Measurements from ENCODE around the gene SLC35D2. TPM values are rescaled to one million over a fixed set of nuclear protein-coding genes. Genes with fewer than 3 reads are reported as not detected.
"Not testable (repeated sequence)": the region's sequence is repeated elsewhere in the genome, so short reads cannot be mapped to it uniquely, and the experiment has no call there.

Gene SLC35D2
- total RNA-seq, 1 donor, result 18.5 TPM

GRCh38 chr9:96331236-96331947, 52.1 kb downstream of the SLC35D2 start:
- no peak for TF ChIP-seq CTCF (IDR thresholded peaks at IDR 0.05; ENCODE audit: extremely low read depth, low read depth, low read length)
- no peaks in the 10 kb centered on the region for H3K36me3 ChIP-seq (ENCODE audit: insufficient read depth, low read length)
- no peak for DNase-seq (ENCODE audit: insufficient read length, low spot score, missing footprints)
- H3K4me1 ChIP-seq (ENCODE audit: insufficient read depth, low read length), result no peaks in the 10 kb centered on the region
- H4K20me1 ChIP-seq (ENCODE audit: insufficient read depth, low read length), result peaks cover 2% of the 10 kb centered on the region
- H3K9me3 ChIP-seq (ENCODE audit: low read depth, low read length), result no peaks in the 10 kb centered on the region
- no peak overlapping the region for H3K4me2 ChIP-seq (ENCODE audit: insufficient read depth, low read length)
- H2AFZ ChIP-seq (ENCODE audit: low read length), result no peak overlapping the region
- H3K27ac ChIP-seq (ENCODE audit: low read depth, low read length), result no peak overlapping the region
- no peaks in the 10 kb centered on the region for H3K27me3 ChIP-seq (ENCODE audit: insufficient read depth, low read length)
- no peaks in the 10 kb centered on the region for H3K79me2 ChIP-seq (ENCODE audit: insufficient read depth, low read length)
- H3K4me3 ChIP-seq (ENCODE audit: insufficient read depth, low read length), result no peak overlapping the region

- H3K4me2 ChIP-seq (ENCODE audit: insufficient read depth, low read length), result no peak overlapping the region
- H3K4me3 ChIP-seq (ENCODE audit: insufficient read depth, low read length), result no peak overlapping the region
- H3K36me3 ChIP-seq (ENCODE audit: insufficient read depth, low read length), result no peaks in the 10 kb centered on the region
- peaks cover 2% of the 10 kb centered on the region for H4K20me1 ChIP-seq (ENCODE audit: insufficient read depth, low read length)
- no peaks in the 10 kb centered on the region for H3K79me2 ChIP-seq (ENCODE audit: insufficient read depth, low read length)
- no peaks in the 10 kb centered on the region for H3K9me3 ChIP-seq (ENCODE audit: low read depth, low read length)
- H2AFZ ChIP-seq (ENCODE audit: low read length), result no peak overlapping the region
- H3K4me1 ChIP-seq (ENCODE audit: insufficient read depth, low read length), result no peaks in the 10 kb centered on the region
- TF ChIP-seq CTCF (IDR thresholded peaks at IDR 0.05; ENCODE audit: extremely low read depth, low read depth, low read length), result peak; percentile 85
- H3K27ac ChIP-seq (ENCODE audit: low read depth, low read length), result no peak overlapping the region
- no peaks in the 10 kb centered on the region for H3K27me3 ChIP-seq (ENCODE audit: insufficient read depth, low read length)
- no peak for DNase-seq (ENCODE audit: insufficient read length, low spot score, missing footprints)
Observed at GRCh38 chr9:96327694-96328352, 55.7 kb downstream of the SLC35D2 start.

- TF ChIP-seq CTCF (IDR thresholded peaks at IDR 0.05; ENCODE audit: extremely low read depth, low read depth, low read length), result no peak
- no peak overlapping the region for H3K4me2 ChIP-seq (ENCODE audit: insufficient read depth, low read length)
Observed at GRCh38 chr9:96323169-96323568, 60.3 kb downstream of the SLC35D2 start.

GRCh38 chr9:96322736-96323135, 60.8 kb downstream of the SLC35D2 start:
- H3K4me3 ChIP-seq (ENCODE audit: insufficient read depth, low read length); H3K79me2 ChIP-seq (ENCODE audit: insufficient read depth, low read length); H3K4me1 ChIP-seq (ENCODE audit: insufficient read depth, low read length); H3K36me3 ChIP-seq (ENCODE audit: insufficient read depth, low read length); H3K9me3 ChIP-seq (ENCODE audit: low read depth, low read length); H3K4me2 ChIP-seq (ENCODE audit: insufficient read depth, low read length); H3K27me3 ChIP-seq (ENCODE audit: insufficient read depth, low read length); H4K20me1 ChIP-seq (ENCODE audit: insufficient read depth, low read length); H3K27ac ChIP-seq (ENCODE audit: low read depth, low read length); H2AFZ ChIP-seq (ENCODE audit: low read length); DNase-seq (ENCODE audit: insufficient read length, low spot score, missing footprints): not testable (repeated sequence)

More at GRCh38 chr9:96323169-96323568, 60.3 kb downstream of the SLC35D2 start:
- no peak overlapping the region for H3K4me3 ChIP-seq (ENCODE audit: insufficient read depth, low read length)
- H4K20me1 ChIP-seq (ENCODE audit: insufficient read depth, low read length), result peaks cover 2% of the 10 kb centered on the region
- H3K27me3 ChIP-seq (ENCODE audit: insufficient read depth, low read length), result no peaks in the 10 kb centered on the region
- no peaks in the 10 kb centered on the region for H3K4me1 ChIP-seq (ENCODE audit: insufficient read depth, low read length)
- no peaks in the 10 kb centered on the region for H3K9me3 ChIP-seq (ENCODE audit: low read depth, low read length)
- H3K79me2 ChIP-seq (ENCODE audit: insufficient read depth, low read length), result no peaks in the 10 kb centered on the region
- no peak overlapping the region for H2AFZ ChIP-seq (ENCODE audit: low read length)
- no peak for DNase-seq (ENCODE audit: insufficient read length, low spot score, missing footprints)
- H3K36me3 ChIP-seq (ENCODE audit: insufficient read depth, low read length), result peaks cover 5% of the 10 kb centered on the region
- no peak overlapping the region for H3K27ac ChIP-seq (ENCODE audit: low read depth, low read length)

- H3K9me3 ChIP-seq (ENCODE audit: low read depth, low read length); H3K27me3 ChIP-seq (ENCODE audit: insufficient read depth, low read length); H3K79me2 ChIP-seq (ENCODE audit: insufficient read depth, low read length); H4K20me1 ChIP-seq (ENCODE audit: insufficient read depth, low read length); H2AFZ ChIP-seq (ENCODE audit: low read length); H3K27ac ChIP-seq (ENCODE audit: low read depth, low read length); H3K36me3 ChIP-seq (ENCODE audit: insufficient read depth, low read length); H3K4me3 ChIP-seq (ENCODE audit: insufficient read depth, low read length); H3K4me1 ChIP-seq (ENCODE audit: insufficient read depth, low read length); H3K4me2 ChIP-seq (ENCODE audit: insufficient read depth, low read length); DNase-seq (ENCODE audit: insufficient read length, low spot score, missing footprints): not testable (repeated sequence)
Observed at GRCh38 chr9:96322210-96322609, 61.3 kb downstream of the SLC35D2 start.
